SW480 (cell line): ENCODE data around the gene PYCARD.
"Not testable (repeated sequence)": the region's sequence is repeated elsewhere in the genome, so short reads cannot be mapped to it uniquely, and the experiment has no call there.

Experiments
- DNase-seq: peaks from one replicate; pipeline ENCODE4 v3.0.0-alpha.2; 2016; ENCODE audit warnings: low spot score

The PYCARD gene

GRCh38 chr16:31215287-31216162 lies 13.0 kb upstream of the PYCARD start:
- peak; percentile 64 for DNase-seq

GRCh38 chr16:31214708-31215286 lies 12.2 kb upstream of the PYCARD start:
- DNase-seq = no peak

GRCh38 chr16:31213877-31214707 lies 11.5 kb upstream of the PYCARD start, which contains the start of gene TRIM72:
TRIM72 (plus strand) TSS chr16:31214119; CDS start chr16:31214739, 620 bp downstream.
- no peak for DNase-seq

- no peak for DNase-seq
Measured at GRCh38 chr16:31213342-31213741, 10.8 kb upstream of the PYCARD start.

- DNase-seq = no peak
Measured at GRCh38 chr16:31206776-31207175, 4.2 kb upstream of the PYCARD start.

- no peak for DNase-seq
Measured at GRCh38 chr16:31204871-31205666, 2.5 kb upstream of the PYCARD start.

- DNase-seq = peak; percentile 39
Measured at GRCh38 chr16:31201582-31202413, 762 bp downstream of the PYCARD start.

GRCh38 chr16:31200821-31201568 lies 1.6 kb downstream of the PYCARD start:
- DNase-seq = peak; percentile 19

- not testable (repeated sequence) for DNase-seq
Measured at GRCh38 chr16:31200111-31200510, 2.4 kb downstream of the PYCARD start.

- no peak for DNase-seq
Measured at GRCh38 chr16:31199430-31200041, 3.0 kb downstream of the PYCARD start.

GRCh38 chr16:31198207-31198882 lies 4.2 kb downstream of the PYCARD start:
- no peak for DNase-seq

GRCh38 chr16:31196324-31197088 lies 6.1 kb downstream of the PYCARD start:
- DNase-seq = no peak

- not testable (repeated sequence) for DNase-seq
Measured at GRCh38 chr16:31195861-31196260, 6.7 kb downstream of the PYCARD start.

- no peak for DNase-seq
Measured at GRCh38 chr16:31194898-31195297, 7.7 kb downstream of the PYCARD start.

GRCh38 chr16:31193874-31194273 lies 8.7 kb downstream of the PYCARD start:
- DNase-seq = no peak

GRCh38 chr16:31192856-31193642 lies 9.5 kb downstream of the PYCARD start:
- DNase-seq = no peak

- no peak for DNase-seq
Measured at GRCh38 chr16:31191697-31192428, 10.7 kb downstream of the PYCARD start.
